ENCODE data around the gene PIP5KL1. TPM values are rescaled to one million over a fixed set of nuclear protein-coding genes. Genes with fewer than 3 reads are reported as not detected.
A peak's percentile ranks its signal among the peaks of the same experiment; 100 is the strongest.

The PIP5KL1 gene
- total RNA-seq, 1 donor from 2014 or later = 4.3 TPM

GRCh38 chr9:127968042-127968441 lies 37.5 kb upstream of the PIP5KL1 start:
- peak; percentile 71 for ATAC-seq

GRCh38 chr9:127967151-127967809 lies 36.7 kb upstream of the PIP5KL1 start:
- ATAC-seq = no peak

- no peak for ATAC-seq
Measured at GRCh38 chr9:127966416-127967150, 36.0 kb upstream of the PIP5KL1 start.

GRCh38 chr9:127965953-127966352 lies 35.4 kb upstream of the PIP5KL1 start:
- no peak for ATAC-seq

- no peak for ATAC-seq
Measured at GRCh38 chr9:127963359-127964064, 32.9 kb upstream of the PIP5KL1 start.

GRCh38 chr9:127963041-127963358 lies 32.4 kb upstream of the PIP5KL1 start:
- no peak for ATAC-seq

GRCh38 chr9:127962278-127962677 lies 31.7 kb upstream of the PIP5KL1 start:
- no peak for ATAC-seq

- ATAC-seq = no peak
Measured at GRCh38 chr9:127961613-127962155, 31.1 kb upstream of the PIP5KL1 start.

- ATAC-seq = no peak
Measured at GRCh38 chr9:127961155-127961490, 30.5 kb upstream of the PIP5KL1 start.

- ATAC-seq = peak; percentile 49
Measured at GRCh38 chr9:127960410-127961154, 30.0 kb upstream of the PIP5KL1 start.

- ATAC-seq = no peak
Measured at GRCh38 chr9:127959841-127960409, 29.3 kb upstream of the PIP5KL1 start.

GRCh38 chr9:127959398-127959797 lies 28.8 kb upstream of the PIP5KL1 start:
- no peak for ATAC-seq

GRCh38 chr9:127958728-127959127 lies 28.2 kb upstream of the PIP5KL1 start:
- ATAC-seq = no peak

GRCh38 chr9:127955294-127956015 lies 24.9 kb upstream of the PIP5KL1 start:
- ATAC-seq = peak; percentile 97

- peak; percentile 2 for ATAC-seq
Measured at GRCh38 chr9:127954831-127955293, 24.3 kb upstream of the PIP5KL1 start.

- no peak for ATAC-seq
Measured at GRCh38 chr9:127953768-127954505, 23.4 kb upstream of the PIP5KL1 start.

GRCh38 chr9:127953154-127953553 lies 22.6 kb upstream of the PIP5KL1 start:
- no peak for ATAC-seq

- no peak for ATAC-seq
Measured at GRCh38 chr9:127950513-127951289, 20.1 kb upstream of the PIP5KL1 start.

- ATAC-seq = no peak
Measured at GRCh38 chr9:127949827-127950512, 19.4 kb upstream of the PIP5KL1 start.
